SIG-M5 treated with dmso at 0.1 percent for 504 hours (cell line): ENCODE results near the gene ALS2.
"Not testable (repeated sequence)": the region's sequence is repeated elsewhere in the genome, so short reads cannot be mapped to it uniquely, and the experiment has no call there.

Experiments
- DNase-seq: peaks from one replicate; lab custom pipeline; 2025; ENCODE audit not compliant: unreplicated experiment; lab: John Stamatoyannopoulos, UW

Gene ALS2

GRCh38 chr2:201780674-201781493 is at the start of gene ALS2:
Gene ALS2, minus strand, starts transcription at chr2:201780933. Its CDS starts 12,048 bp downstream, at chr2:201768885.
- peak; percentile 96 for DNase-seq

GRCh38 chr2:201828220-201828619 is 47.5 kb upstream of the ALS2 start:
- no peak for DNase-seq

GRCh38 chr2:201827621-201828020 is 46.9 kb upstream of the ALS2 start:
- no peak for DNase-seq

DNA sequence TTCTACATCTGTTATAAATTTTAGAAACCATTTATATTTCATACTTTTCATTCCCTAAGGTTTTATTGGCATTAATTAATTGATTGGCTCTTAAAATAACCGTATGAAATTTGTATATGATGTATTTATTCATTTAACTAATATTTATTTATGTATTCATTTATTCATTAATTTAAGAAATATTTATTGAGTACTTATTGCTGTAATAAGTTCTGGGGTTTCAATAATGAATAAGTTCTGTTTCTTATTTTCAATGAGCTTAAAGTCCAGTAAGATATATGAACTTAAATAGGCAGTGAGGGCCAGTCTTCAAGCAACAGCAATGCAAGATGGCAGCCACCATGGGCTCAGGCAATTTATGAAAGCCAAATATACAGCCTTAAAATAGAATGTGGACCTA is 43.5 kb upstream of the ALS2 start:
- DNase-seq = no peak

DNA sequence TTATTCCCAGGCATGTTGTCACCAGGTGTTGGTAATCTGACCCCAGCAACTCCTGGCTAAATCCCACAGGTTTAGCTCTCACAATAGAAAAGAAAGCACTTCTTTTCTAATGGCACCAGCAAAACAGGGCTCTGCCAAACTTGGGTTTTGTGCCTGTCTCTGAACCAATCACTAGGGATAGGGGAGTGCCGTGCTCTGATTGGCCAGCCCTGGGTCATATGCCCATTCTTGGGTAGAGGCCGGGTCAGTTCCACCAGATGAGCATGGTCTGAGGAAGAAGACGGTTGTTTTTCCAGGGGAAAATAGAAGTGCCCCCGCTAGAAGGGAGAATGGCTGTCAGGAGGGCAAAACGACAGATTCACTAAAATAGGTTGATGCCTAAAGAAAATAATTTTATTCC is 40.3 kb upstream of the ALS2 start:
- DNase-seq = no peak

DNA sequence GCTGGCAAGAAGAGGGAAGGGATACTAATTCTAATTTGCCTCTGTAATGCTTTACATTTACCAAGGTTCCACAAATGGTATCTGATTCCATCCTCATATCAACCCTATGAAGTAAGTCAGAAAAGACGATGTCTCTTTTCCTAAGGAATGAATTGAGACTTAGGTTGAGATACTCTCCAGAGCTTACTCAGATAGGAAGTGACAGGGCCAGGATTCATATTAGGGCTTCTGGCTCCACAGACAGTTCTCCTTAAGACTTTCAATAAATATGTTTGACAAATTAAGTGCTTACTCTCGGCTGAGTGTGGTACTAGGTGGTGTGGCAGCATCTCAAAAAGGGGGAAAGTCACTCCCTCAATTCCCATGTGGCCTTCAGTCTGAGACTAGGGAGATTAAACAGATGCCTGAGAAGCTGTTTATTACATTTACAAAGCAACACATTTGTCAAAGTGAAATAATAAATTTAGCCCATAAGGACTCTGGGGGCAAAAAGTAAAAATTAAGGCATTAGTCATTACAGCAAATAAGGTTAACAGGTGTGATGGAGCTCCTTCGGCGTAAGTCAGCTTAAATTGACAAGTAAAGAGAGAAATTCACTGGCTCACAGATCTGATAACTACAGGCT is 39.8 kb upstream of the ALS2 start:
- no peak for DNase-seq

GRCh38 chr2:201816657-201817575 is 36.2 kb upstream of the ALS2 start:
- no peak for DNase-seq

GRCh38 chr2:201813996-201814760 is 33.4 kb upstream of the ALS2 start:
- no peak for DNase-seq

DNA sequence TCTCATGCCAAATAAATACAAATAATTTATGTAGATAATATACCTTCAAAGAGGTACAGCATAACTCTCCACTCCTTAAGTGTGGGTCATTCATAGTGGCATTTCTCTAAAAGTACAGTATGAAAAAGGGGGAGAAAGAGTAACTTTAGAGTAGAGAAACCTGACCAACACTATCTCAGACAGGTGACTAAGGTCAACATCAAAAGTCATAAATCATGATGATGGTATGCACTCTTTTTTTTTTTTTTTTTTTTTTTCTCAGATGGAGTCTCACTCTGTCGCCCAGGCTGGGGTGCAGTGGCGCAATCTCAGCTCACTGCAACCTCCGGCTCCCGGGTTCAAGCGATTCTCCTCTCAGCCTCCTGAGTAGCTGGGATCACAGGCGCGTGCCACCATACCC is 29.9 kb upstream of the ALS2 start:
- not testable (repeated sequence) for DNase-seq

GRCh38 chr2:201809633-201810032 is 28.9 kb upstream of the ALS2 start:
- DNase-seq = no peak

DNA sequence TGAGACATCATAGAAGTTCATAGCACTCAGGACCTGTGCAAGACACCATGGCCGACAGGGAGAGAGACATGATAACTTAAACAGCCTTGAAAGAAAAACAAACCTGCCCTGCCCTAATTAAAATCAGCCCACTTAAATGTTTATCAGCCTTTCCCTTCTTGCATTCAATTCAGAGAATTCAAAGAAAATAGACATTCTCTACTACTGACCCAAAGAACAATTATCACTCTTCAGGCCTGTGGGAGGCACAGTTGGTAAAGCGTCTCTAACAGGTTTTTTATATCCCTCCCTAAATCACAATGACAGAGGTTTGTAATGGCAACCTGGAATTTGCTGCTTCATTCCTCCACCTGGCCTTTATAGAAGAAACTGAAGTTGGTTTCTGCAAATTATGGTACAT is 27.3 kb upstream of the ALS2 start:
- DNase-seq = no peak

DNA sequence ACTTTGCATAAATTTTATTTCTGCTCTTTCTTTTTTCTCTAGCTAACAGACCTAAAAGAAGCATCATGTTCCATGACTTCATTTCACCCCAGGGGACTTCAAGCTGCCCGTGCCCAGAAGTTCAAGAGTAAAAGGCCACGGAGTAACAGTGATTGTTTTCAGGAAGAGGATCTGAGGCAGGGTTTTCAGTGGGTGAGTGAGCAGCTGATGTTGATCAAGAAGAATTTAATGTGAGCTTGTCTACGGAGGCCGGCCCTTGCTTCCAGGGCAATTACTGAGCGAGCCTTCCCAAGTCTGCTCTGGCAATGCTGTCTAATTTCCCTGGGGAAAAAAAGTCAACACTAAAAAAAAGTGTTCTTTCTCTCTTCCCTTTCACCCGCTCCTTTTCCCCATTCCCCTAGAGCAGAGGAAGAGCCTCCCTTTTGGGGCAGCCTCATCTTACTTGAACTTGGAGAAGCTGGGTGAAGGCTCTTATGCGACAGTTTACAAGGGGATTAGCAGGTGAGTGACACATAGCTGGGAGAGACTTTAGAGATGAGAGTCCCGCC is 26.8 kb upstream of the ALS2 start:
- DNase-seq = no peak

DNA sequence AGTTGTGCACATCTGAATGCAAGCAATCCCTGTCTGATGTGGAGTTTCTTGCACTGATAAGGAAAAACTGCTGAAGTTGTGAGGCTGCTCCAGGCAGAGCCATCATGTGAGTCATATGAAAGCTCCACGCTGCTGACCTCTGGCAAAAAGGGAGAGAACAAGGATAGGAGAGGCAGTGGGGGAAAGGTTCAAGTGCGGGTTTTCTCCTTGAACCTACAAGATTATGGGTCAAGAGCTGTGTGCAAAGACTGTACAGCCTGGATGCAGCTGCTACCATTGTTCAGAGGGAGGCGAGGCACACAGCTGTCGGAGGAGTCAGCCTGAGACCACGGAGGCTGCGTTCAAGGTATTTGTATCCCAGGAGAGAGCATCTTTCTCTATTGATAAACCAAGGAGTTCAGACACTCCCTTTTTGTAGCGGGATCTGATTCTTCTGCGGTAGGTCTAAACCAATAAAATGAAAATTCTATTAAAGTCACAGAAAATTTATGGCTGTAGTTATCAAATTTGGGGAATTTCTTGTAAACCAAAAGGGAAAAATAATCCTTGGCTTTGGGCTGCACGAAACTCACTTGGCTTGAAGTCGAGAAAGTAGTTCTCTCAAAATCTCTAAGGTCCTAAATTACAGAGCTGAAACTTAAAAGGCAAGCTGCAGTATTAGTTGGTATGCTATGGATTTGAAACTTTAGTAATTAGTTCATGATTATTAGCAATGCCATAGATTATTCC is 25.9 kb upstream of the ALS2 start, which contains the start of gene CDK15:
TSS of gene CDK15 (plus strand) at position 96 of the 729 bp plus-strand sequence. CDS start at position 224, 128 bp downstream.
- no peak for DNase-seq

GRCh38 chr2:201798914-201799285 is 18.2 kb upstream of the ALS2 start:
- DNase-seq = peak; percentile 21

DNA sequence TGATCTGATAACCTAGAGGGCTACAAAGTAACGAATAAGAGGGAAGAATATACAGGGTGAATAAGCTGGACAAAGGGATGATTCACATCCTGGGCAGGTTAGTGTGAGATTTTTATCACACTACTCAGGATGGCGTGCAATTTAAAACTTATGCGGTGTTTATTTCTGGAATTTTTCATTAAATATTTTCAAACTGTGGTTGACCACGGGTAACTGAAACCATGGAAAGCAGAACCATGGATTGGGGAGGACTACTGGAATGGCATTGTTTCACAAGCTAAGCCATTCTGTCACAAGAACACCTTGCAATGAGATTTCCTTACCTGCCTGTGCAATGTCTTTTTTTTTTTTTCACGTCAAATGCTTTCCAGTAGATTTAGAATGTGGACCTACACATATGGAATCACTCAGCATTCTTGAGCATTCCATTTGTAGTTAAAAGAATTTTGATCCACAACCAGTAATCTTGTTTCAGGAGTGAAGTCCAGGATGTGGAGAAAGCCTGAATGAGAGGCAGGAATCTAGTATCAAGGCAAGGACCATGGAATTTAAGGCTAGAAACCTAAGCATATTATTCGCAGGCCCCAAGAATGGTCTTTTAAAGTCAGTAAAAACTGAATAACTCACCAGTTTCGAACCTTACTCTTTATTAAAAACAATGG is 17.6 kb upstream of the ALS2 start:
- DNase-seq = no peak

DNA sequence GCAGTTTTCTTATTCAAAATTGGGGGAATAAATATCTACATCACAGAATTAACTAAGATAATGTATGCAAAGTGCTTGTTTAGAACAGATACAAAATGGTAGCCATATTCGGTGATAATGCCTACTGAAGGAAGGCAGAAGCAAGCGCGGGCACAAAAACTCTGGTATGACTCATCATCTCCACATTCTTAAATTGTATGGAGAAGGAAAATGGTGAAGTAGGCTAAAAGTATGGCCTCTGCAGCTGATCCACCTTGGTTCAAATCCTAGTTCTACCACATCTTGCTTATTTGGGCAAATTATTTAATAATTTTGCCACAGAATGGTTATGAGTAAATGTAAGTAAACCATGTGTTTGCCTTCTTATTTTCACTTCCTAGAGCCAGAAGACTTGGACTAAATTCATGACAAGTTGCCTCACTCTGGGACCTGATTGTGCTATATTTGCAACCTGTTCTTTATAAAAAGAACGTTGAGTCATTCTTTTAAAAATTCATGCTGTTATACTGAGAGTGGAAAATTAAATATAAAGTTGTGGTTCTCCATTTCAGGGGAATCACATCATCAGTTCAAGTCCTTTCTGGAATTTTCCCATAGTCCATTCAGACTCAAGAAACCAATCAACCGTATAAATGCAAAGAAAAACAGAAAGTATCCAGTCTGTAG is 16.6 kb upstream of the ALS2 start:
- peak; percentile 7 for DNase-seq

DNA sequence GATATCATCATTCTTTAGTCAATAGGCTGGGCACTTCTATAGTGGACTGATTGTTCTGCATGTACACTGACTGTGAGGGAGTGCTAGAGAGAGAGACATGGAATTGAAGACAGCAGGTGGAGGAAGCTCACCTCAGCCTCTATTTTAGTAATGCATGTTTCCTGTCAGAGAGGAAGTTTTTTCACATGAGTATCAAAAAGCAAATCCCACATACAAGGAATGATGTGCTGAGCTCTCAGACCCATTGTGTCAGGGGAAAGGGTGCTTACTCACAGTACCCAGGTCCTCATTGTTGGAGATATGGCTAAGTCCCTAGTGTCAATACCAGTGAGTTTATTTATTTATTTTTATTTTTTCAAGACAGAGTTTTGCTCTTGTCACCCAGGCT is 15.7 kb upstream of the ALS2 start:
- DNase-seq = no peak

- peak; percentile 25 for DNase-seq
Measured at GRCh38 chr2:201795607-201796477, 15.1 kb upstream of the ALS2 start.
